HG02571 (cell line): ENCODE data around the gene TTC21A.

Source experiments
- ATAC-seq: cut with Tn5 transposase; IDR thresholded peaks from one replicate; pipeline ENCODE4 v1.9.1; 2021; ENCODE audit warnings: mild to moderate bottlenecking, moderate library complexity; ENCODE audit not compliant: unreplicated experiment

TTC21A gene

DNA sequence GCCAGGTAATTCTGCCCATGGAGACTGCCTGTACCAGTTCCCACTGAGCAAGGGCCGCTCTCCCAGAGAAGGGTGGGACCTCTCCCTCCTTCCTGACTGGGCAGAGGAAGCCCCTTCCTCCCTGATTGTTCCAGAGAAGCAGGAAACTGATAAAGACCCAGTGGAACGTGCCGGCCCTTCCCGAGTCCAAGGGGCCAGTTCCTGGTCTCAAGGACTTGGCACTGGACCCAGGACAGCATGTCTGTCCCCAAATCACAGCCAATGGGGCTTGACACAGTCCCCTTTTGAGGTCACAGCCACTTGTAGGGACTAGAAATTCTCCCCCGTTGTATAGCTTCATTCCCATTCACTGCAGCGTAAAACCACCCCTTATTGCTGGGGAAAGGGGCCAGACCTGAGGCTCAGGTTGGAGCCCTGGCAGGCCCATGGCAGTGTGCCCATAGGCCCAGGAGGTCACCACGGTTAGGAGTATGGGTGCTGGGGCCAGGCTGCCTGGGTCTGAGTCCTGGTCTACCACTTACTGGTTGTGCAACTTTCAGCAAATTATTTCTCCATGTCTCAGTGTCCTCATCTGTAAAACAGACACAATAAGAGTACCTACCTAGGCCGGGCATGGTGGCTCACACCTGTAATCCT is 27.8 kb downstream of the TTC21A start:
- ATAC-seq = no peak

DNA sequence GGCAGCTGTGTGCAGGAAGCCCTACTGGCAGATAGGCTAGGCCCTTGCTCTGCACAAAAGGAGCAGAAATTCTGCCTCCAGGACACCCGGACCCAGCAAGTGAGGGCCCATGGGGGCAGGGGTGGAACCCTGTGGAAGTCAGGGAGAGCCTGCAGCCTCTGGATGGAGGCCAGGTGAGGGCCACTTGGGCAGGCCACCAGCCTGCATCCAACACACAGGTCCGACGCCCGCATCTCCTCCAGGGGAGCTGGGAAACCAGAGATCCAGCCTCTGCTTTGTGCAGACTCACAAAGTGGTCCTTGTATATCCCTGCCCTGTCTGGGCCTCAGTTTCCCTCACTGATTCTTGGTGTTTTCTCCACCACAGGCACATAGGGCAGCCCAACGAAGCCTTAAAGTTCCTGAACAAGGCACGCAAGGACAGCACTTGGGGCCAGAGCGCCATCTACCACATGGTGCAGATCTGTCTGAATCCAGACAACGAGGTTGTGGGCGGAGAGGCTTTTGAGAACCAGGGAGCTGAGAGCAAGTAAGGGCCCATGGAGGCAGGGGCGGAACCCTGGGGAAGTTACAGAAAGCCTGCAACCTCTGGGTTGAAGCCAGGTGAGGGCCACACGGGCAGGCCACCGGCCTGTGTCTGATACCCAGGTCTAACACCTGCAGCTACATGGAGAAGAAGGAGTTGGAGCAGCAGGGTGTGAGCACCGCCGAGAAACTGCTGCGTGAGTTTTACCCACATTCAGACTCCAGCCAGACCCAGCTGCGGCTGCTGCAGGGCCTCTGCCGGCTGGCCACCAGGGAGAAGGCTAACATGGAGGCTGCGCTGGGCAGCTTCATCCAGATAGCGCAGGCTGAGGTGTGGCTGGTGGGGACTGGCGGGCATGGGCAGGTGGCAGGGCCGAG is 29.3 kb downstream of the TTC21A start:
- ATAC-seq = no peak

DNA sequence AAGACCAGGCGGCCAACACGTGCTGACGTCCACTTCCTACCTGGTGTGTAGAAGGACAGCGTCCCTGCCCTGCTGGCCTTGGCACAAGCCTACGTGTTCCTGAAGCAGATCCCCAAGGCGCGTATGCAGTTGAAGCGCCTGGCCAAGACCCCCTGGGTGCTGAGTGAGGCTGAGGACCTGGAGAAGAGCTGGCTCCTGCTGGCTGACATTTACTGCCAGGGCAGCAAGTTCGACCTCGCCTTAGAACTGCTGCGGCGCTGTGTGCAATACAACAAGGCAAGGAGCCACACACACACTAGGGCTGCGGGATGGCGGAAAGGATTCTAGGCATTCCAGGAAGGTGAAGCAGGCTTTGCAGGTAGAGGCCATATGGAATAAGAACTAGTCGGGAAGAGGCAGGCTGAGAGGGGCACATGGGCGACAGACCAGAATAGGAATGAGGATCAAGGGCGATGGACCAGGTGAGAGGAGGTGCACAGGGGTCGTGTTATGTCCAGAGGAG is 30.0 kb downstream of the TTC21A start:
- no peak for ATAC-seq

DNA sequence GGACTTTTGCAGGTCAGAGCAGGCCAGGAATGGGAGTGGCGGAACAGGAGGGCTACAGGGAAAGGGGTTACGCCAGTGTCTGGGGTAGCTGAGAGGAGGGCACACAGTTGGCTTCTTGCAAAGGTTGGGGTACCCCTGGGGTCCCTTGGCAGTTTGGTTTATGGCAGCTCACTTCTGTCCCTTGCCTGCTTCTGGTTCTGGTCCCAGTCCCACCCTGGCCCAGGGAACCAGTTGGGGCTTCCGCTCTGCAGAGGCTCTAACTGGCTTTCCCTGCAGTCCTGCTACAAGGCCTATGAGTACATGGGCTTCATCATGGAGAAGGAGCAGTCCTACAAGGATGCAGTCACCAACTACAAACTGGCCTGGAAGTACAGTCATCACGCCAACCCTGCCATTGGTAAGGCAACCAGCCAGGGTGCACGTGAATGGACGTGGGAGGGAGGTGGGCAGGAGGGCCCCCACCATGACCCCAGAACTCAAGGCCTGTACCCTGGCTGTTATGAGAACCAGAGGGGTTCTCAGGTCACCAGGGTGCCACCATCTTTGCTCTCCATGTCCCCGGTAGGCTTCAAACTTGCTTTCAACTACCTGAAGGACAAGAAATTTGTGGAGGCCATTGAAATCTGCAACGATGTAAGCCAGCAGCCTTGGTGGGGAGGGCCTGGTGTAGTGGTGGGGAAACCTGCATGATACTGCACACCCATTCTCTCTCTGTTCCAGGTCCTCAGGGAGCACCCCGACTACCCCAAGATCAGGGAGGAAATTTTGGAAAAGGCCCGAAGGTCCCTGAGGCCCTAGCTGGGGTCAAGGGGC is 30.7 kb downstream of the TTC21A start:
- ATAC-seq = no peak

DNA sequence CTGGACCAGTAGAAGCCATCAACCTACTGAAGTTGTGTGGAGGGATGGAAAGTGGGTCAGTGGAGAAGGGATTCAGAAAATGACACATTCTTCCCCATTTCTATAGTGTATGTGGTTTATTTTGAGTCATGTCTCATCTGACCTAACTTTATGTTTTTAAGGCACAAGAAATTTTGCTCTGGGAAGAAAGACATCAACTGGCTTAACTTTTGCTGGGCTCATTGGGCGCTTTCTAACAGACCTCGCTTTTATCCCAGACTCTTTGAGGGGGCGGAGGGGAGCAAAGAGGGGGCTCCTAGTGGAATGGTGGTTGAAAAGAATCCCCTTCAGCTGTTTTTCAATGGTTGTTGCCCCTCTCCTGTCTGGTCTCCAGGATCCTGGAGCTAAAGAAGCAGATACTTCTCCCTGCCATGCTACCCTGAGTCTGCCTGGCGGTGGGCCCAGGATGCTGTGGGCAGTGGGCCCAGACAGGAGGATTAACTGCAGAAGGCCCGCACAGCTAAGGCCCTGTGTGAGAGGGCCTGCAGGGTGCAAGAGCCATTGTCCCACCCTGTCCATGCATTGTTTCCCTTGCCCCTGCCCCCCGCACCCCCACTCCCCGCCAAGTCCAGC is 31.4 kb downstream of the TTC21A start:
- no peak for ATAC-seq

DNA sequence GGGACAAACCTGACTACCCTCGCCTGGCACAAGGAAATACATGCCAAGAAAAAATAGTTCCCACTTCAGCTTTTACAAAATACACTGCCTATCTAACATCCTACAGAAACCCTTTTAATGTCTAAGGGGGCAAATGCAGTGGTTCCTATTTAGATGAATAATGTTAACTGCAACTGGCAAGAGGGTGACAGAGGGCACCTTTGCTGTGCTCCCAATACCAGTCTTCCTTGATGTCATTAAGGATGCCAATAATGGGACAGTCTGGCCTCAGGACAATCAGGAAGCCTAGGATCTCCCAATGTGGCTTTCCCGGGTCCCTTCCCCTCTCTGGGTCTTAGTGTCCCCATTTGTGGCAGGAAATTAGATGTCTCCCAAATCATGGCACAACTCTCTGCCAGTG is 32.0 kb downstream of the TTC21A start:
- ATAC-seq = no peak

DNA sequence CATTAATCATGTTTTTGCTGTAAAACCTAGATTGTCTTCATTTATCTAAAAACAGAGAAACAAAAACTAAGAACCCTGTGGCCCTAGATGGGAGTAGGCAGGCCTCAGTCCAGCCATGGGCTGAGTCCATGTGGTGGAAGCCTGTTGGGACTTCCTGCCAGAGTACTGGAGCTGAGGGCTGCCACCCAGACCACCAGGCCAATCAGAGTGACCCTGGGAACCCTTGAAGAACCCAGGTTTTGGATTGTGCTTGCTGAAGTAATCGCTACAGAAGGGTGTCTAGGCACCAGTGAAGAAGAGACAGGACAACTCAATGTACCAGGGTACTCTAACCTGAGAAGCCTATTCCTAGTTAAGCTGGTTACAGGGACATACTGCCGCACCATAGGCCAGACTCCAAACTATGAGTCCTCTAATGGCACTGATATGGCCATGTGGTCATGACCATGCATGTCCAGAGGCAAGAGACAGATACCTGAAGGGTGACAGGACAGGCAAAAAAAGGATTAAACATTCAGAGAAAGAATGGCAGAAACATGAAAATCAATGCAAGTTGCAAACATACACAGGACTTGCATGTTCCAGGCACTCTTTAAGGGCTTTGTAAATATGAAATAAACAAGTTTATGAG is 33.0 kb downstream of the TTC21A start:
- no peak for ATAC-seq

DNA sequence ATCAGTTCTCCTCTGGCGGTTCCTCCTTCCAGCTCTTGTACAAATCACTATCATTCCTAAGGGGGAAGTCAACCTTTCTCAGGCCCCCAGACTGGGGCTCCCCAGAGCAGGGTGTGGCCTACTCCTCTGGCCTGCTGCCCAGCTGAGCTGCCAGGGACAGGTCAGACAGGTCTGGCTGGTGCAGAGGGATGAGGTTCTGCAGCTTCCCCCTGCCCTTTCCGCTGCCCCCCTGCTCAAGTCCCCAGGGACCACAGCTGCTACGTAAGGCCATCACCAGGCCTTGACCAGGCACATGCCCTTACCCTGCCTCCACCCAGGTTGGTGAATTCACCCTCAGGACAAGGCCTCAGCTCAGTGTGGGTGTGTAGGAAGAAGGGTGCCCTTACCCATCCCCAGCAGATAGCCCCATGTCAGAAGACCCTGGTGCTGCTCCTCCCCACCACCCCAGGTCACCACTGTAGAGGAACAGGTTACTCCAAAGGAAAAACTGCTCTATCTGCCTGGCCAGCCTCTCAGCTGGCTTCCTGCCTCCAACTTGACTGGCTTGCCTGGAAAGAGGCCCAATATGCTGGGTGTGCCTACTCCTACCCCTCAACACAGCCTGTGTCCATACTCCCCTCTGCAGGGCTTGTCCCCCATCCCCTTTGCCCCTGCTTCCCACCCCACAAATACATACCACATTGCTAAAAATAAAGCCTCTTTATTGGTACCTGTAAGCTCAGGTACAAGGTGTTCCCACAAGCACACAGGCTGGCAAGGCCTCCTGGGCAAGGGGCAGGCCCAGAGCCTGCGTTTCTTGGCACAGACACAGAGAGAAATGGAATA is 33.9 kb downstream of the TTC21A start:
- ATAC-seq = no peak

DNA sequence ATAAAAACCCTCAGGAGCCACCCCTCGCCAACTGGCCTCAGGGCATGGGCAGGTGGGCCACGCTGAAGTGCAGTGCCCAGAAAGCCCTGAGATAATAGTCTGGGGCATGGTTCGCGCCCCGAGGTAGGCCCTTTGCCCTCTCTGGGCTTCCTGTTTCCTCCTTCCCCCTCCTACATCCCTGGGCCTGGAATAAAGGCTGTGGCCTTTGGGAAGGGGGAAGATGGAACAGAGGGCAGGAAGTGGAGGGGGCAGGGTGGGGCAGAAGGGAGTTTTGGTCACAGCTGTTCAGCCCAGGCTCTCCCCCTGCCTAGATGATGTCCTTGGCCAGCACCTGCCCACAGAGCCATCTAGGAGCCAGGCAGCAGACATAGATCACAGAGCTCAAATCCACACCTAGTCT is 34.6 kb downstream of the TTC21A start:
- ATAC-seq = no peak

DNA sequence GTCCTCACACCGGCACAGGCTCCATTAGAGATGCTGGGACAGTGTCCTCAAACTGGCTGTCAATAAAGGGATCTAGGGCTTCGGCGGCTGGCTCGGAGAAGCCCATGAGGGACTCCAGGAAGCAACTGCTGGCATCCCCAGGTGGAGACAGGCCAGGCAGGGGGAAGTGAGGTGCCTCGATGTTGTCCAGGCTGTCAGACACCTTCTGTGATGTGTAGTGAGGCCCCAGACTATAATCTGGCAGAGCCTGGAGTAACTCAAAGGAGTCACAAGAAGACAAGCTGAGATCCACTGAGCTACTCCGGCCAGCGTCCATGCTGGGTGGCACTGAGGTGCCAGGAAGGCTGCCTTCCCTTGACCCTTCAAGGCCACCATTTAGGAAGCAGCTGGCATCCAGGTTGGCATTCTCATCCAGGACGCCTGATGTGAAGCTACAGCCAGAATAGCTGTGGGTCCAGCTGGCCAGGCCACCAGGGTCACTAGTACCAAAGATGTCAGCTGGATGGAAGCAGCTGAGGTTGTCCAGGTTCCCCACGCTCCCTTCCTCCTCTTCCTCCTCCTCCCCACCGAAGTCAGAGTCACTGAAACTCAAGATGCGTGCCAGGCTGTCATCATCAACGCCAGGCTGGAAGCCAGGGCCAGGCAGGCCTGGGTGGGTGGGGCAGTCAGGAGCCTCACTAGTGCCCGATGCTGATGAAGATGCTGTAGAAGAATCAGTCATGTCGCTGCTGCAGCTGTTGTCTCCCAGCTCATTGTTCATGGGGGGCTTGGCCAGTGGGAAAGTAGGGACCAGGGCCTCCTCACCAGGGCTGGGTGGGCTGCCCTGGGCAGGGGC is 35.8 kb downstream of the TTC21A start:
- no peak for ATAC-seq

DNA sequence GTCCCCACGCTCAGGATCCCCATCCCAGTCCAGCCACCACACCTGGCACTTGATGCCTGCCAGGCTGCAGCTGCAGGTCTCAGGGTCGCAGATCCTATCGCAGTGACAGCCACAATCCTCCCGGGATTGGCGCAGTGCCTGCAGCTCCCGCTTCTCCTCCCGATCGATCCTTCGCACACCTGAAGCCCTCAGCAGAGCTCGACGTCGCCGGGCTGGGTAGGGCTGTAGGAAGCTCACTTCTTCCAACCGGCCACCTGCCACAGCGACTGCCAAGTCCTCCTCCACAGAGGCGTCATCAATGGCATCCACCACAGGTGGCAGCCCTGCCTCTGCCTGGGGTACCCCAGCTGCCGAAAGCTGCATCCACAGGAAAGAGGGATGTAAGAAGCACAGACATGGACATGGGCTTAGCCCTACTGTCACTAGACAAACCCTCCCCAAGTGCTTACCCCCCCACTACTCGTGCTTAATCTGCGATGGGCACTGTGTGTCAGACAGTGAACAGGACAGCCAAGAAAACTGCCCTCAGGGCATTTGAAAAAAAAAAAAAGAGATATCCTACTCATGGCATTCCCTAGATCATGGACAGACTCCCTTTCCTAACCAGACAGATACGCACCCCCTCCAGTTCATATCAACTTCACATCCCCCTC is 36.7 kb downstream of the TTC21A start:
- no peak for ATAC-seq

DNA sequence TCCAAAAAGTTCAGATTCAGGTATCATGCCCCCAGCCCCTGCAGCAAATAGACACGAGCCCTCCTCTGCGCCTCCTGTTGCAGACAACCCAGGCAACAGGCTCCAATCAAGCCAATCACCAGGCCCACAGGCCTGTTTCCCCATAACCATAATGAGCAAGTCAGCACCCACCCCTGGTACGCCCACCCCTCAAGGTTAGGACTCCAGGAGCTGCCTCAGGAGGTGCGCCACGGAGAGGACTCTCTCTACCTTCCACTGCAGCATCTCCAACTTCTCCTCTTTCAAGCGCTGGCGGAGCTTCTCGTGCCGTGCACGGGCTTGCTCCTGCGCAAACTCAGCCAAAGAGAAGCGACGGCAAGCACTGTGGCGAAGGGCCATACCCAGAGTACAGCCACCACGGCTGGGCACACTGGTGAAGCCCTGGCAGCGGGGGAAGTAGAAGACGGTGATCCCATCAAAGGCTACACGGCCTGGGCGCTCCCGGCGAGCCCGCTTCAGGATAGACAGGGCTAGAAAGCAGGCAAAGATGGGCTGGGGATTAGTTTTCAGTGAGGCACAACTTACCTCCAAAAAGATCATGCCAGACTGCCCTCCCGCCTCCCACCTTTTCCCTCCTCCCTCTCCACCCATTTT is 37.4 kb downstream of the TTC21A start:
- ATAC-seq = no peak

DNA sequence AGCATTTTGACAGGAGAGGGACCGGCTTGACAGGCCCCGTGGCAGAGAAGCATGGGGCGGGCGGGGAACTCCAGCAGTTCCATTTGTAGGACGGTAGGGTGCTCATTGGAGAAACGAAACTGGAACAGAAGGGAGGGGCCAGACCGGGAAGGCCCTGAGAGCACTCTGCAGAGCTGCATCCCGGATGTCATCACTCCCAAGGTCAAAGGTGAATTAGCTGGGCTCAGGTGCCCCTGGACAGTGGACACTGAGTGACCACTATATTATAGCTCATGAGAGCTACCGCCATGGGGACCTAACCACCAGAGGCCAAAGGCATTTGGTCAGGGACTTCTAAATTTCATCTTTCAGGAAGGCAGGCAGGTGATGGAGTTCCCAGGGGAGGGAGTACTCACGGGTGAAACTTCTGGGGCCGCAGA is 38.6 kb downstream of the TTC21A start:
- ATAC-seq = no peak

DNA sequence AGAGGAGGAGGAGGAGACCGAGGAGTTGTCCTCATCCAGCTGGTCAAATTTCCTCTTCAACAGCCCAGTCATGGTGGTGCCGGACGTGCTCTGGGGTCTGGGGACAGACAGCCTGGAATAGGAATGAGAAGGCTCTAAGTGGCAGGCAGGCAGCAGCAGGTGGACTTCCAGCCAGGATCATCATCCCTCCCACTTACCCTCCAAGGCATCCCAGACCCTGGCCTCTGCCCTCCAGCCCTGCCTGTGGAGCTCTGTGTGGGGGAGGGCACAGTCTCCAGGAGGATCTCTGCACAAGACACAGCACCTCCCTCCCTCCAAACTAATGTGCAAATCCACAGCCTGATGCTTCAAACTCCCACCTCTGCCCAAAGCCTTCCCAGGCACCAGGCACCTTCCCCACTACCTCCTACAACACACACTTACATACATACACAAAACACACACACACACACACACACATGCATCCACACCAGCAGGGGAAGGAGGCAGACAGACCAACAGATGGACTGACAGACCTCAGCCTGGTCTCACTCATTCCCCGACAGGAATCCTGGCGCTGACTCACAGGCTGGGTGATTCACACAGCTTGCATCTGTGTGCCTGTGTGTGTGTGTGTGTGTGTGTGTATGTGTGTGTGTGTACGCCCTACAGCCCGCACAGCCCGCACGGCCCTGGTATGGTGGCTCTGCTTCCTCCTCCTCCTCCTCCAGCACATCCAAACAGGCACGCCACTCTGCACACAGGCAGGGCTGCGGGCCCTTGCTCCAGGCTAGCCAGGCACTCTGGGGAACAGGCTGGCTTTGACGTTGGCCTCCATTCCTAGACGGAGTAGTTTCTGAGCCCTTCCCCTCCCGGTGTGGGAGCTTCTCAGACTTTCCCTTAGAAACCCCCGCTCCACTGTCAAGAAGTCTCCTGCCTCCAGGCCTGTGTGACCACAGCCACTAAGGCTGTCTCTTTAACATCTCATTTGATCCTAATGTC is 39.4 kb downstream of the TTC21A start:
- no peak for ATAC-seq

DNA sequence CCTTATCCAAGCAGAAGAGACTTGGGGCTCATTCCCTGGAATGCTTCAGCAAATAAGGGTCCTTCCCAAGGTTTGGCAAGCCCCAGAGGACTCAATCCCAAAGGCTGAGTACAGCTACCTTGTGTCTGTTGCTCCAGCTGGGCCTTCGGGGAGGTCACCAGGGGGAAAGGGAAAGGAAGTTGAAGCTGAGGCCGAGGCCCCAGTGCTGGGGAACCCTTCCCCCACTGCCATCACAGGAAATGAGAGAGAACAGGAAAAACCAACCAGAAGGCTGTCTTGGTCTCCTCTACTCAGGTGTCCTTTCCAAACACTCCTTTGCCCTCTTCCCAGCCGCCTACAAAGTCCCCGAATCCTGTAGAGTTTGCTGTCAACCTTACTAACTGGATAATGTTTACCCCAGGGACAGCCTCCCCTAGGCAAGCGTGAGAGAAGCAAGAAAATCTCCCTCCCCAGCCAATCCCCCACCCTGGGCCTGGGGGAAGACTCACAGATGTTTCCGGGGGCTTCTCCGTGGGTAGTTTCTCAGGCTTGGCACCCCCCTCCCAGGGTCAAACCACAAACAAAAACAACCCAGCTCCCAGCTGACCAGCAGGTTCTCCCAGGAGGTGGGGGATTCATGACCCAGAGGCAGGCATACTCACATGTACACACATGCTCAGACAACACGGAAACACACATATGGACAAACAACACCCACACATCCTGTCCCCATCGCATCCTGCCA is 40.4 kb downstream of the TTC21A start:
- ATAC-seq = peak; percentile 15
